ENCODE data around the gene PLPP3. TPM values are rescaled to one million over a fixed set of nuclear protein-coding genes. Genes with fewer than 3 reads are reported as not detected.

The PLPP3 gene
- total and polyA plus RNA-seq, 9 of the 15 experiments (the other 6 are each of a cell fraction or from before 2014, with no cell fraction given) = 0.07 to 0.54 (median 0.20) TPM

- H3K4me2 ChIP-seq (ENCODE audit: insufficient read depth, low read length) = no peak overlapping the region
- CTCF ChIA-PET (ENCODE audit: low intra/inter-chr PET ratio) = no interaction called here
- H3K4me3 ChIP-seq = no peak overlapping the region
- intact Hi-C loops (cut with micrococcal nuclease) (no loop called here), in situ Hi-C loops (cut with MboI) (no loop called here)
- no peaks in the 10 kb centered on the region for H3K79me2 ChIP-seq (ENCODE audit: control insufficient read depth, insufficient read depth, low read length)
- TF ChIP-seq HMG20B (CRISPR knock-in tag; IDR thresholded peaks at IDR 0.05) = no peak
- TF ChIP-seq FOSL1 (tag; conservative IDR thresholded peaks at IDR 0.05) = peak; percentile 48; the same call in 1 of the 2 replicates
- peak; percentile 54; the same call in 1 of the 2 replicates for TF ChIP-seq ATF3 (IDR thresholded peaks at IDR 0.05)
- no peak for TF ChIP-seq ATF3 (CRISPR knock-in tag; conservative IDR thresholded peaks at IDR 0.05)
- no peak overlapping the region for H2AFZ ChIP-seq (ENCODE audit: low read depth, low read length)
- no peak overlapping the region for H3K27ac ChIP-seq (ENCODE audit: extremely low read depth, low read depth, low read length)
- no peaks in the 10 kb centered on the region for H3K36me3 ChIP-seq (ENCODE audit: control insufficient read depth, insufficient read depth, low read length)
- H3K9me3 ChIP-seq (replicated peaks; ENCODE audit: control insufficient read depth, insufficient read depth, low read depth, low read length) = no peaks in the 10 kb centered on the region
- no peaks in the 10 kb centered on the region for H4K20me1 ChIP-seq (replicated peaks; ENCODE audit: control insufficient read depth, insufficient read depth, low read length)
- 4% methylated on average over 12 of the region's 12 CpGs for WGBS (ENCODE audit: insufficient coverage, low coverage, missing lambda C conversion rate)
- no peak overlapping the region for H3K9ac ChIP-seq (ENCODE audit: insufficient read depth in 1 of 2, low read depth in 2 of 2, low read length in 2 of 2)
- DNase-seq (ENCODE audit: extremely low read depth in 1 of 4, low spot score in 3 of 4) = no peak
- H3K4me1 ChIP-seq (replicated peaks in 1 of 2; ENCODE audit: control insufficient read depth in 2 of 2, insufficient read depth in 2 of 2, low read length in 2 of 2) = no peaks in the 10 kb centered on the region; a peak in 1 of 5 replicates
- no peak for FAIRE-seq
- ATAC-seq = no peak
- no TSS peak for BruUV-seq (replicated peaks)
- peaks cover 0 to 4% of the 10 kb centered on the region in 2 experiments; a peak in 2 of 5 replicates for H3K27me3 ChIP-seq (ENCODE audit: control insufficient read depth in 2 of 2, insufficient read depth in 2 of 2, low read length in 2 of 2)
- POLR2A ChIA-PET = interaction anchor here (1.1 kb wide), 1 partner anchor 9 kb away, joined by 5 read pairs; no protein-coding TSS in a partner anchor
- H3K9me1 ChIP-seq (ENCODE audit: control insufficient read depth, insufficient read depth, low read length) = no peaks in the 10 kb centered on the region
Observed at GRCh38 chr1:56456435-56457101, 122.8 kb downstream of the PLPP3 start.
